ENCODE data around the gene SLC39A6.
"Not testable (repeated sequence)": the region's sequence is repeated elsewhere in the genome, so short reads cannot be mapped to it uniquely, and the experiment has no call there.

DNA sequence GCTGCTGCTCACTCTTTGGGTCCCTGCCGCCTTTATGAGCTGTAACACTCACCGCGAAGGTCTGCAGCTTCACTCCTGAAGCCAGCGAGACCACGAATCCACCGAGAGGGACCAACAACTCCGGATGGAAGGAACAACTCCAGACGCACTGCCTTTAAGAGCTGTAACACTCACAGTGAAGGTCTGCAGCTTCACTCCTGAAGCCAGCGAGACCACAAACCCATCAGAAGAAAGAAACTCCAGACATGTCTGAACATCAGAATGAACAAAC lies 64.4 kb downstream of the SLC39A6 start:
- TF ChIP-seq, protein P1, sequence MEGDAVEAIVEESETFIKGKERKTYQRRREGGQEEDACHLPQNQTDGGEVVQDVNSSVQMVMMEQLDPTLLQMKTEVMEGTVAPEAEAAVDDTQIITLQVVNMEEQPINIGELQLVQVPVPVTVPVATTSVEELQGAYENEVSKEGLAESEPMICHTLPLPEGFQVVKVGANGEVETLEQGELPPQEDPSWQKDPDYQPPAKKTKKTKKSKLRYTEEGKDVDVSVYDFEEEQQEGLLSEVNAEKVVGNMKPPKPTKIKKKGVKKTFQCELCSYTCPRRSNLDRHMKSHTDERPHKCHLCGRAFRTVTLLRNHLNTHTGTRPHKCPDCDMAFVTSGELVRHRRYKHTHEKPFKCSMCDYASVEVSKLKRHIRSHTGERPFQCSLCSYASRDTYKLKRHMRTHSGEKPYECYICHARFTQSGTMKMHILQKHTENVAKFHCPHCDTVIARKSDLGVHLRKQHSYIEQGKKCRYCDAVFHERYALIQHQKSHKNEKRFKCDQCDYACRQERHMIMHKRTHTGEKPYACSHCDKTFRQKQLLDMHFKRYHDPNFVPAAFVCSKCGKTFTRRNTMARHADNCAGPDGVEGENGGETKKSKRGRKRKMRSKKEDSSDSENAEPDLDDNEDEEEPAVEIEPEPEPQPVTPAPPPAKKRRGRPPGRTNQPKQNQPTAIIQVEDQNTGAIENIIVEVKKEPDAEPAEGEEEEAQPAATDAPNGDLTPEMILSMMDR (IDR thresholded peaks at IDR 0.05), result not testable (repeated sequence)
- TF ChIP-seq POLR2A (IDR thresholded peaks at IDR 0.05), result not testable (repeated sequence)

Measured in esophagus squamous epithelium (tissue), 4 donors.